DMS153 treated with DMSO at 0.1 percent for 48 hours (cell line): ENCODE data around the gene MBD3.

ENCODE experiments used
- DNase-seq: peaks from one replicate; lab custom pipeline; 2025; ENCODE audit not compliant: unreplicated experiment; lab: John Stamatoyannopoulos, UW

MBD3 gene

GRCh38 chr19:1599460-1599846 is 6.8 kb upstream of the MBD3 start:
- no peak for DNase-seq

- no peak for DNase-seq
These were observed 6.3 kb upstream of the MBD3 start for GRCh38 chr19:1598777-1599459.

GRCh38 chr19:1593501-1593772 is 772 bp upstream of the MBD3 start:
- DNase-seq, result no peak

GRCh38 chr19:1592024-1592754 is 476 bp downstream of the MBD3 start:
- peak; percentile 12 for DNase-seq

- no peak for DNase-seq
These were observed 1.1 kb downstream of the MBD3 start for GRCh38 chr19:1591421-1592023.

GRCh38 chr19:1590641-1591397 is 1.8 kb downstream of the MBD3 start:
- DNase-seq, result no peak

GRCh38 chr19:1587872-1588271 is 4.8 kb downstream of the MBD3 start:
- no peak for DNase-seq

GRCh38 chr19:1585243-1585580 is 7.5 kb downstream of the MBD3 start:
- DNase-seq, result no peak

GRCh38 chr19:1584500-1585242 is 8.0 kb downstream of the MBD3 start:
- DNase-seq, result no peak

- DNase-seq, result no peak
These were observed 10.5 kb downstream of the MBD3 start for GRCh38 chr19:1582201-1582600.

- no peak for DNase-seq
These were observed 11.7 kb downstream of the MBD3 start for GRCh38 chr19:1580957-1581356.

GRCh38 chr19:1580382-1580781 is 12.3 kb downstream of the MBD3 start:
- DNase-seq, result no peak

- DNase-seq, result no peak
These were observed 13.4 kb downstream of the MBD3 start for GRCh38 chr19:1579222-1579621.

GRCh38 chr19:1577929-1578618 is 14.6 kb downstream of the MBD3 start:
- DNase-seq, result no peak

- no peak for DNase-seq
These were observed 15.4 kb downstream of the MBD3 start for GRCh38 chr19:1577090-1577928.

GRCh38 chr19:1576242-1577089 is 16.2 kb downstream of the MBD3 start:
- no peak for DNase-seq

- no peak for DNase-seq
These were observed 17.1 kb downstream of the MBD3 start for GRCh38 chr19:1575323-1576241.
